Stimulated activated CD4-positive, alpha-beta T cell treated with anti-CD3 and anti-CD28 coated beads, TNF-alpha, amount 100 ng/mL, for 1 hour (primary cell): ENCODE data around the gene MON2.

Experiments used
- DNase-seq, 3 donors: peaks; one replicate each; pipeline ENCODE4 v3.0.0-alpha.2; 2020; ENCODE audit warnings: low read depth in 3 of 3, low spot score in 1 of 3

The MON2 gene

DNA sequence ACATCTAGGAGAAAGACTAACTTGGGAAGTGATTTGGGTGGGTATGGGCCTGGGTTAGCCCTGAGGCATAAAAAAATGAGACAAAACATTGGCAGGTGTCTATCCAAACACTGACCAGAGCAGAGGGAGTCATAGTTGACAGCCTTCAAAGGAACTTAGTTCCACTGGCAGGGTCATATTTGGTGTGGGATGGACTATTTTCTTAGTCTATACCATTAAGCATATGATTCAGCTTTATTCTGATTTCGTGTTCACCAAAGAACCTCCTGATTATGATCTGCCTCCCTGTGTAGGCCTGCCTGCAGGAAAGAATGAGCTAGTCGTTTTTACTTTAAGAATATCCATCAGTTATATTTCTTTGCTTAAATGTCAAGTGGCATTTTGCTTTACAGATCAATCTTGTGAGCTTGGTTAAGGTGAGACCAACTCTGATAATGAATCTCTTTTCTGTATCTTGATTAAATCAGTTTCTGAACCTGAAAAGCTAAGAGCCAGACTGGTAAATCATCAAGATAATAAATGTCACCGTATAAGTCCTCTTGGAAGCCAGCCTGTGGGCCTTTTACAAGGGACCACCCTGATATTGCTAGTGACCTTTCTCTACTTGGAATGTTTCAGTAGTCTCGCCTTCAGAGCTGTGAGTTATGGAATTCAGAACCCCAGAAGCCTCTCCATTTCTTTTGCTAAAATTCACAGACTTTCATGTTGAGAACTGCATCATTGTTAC lies 182.9 kb downstream of the MON2 start:
- no peak for DNase-seq
